OCI-LY1 (cell line): Measurements from ENCODE around the gene EBF3.

ENCODE experiments used
- H2AFZ ChIP-seq: fragments of 200-600 bp; sonication (generic), shearing (Covaris generic); 2 replicates; pipeline ENCODE4 v1.6.0; 2014; ENCODE audit warnings: antibody characterized with exemption, mild to moderate bottlenecking, low read length
- H3F3A ChIP-seq: fragments of 200-600 bp; sonication (generic), shearing (Covaris generic); 2 replicates; pipeline ENCODE4 v1.6.0; 2014; ENCODE audit warnings: mild to moderate bottlenecking, antibody characterized with exemption, low read length, moderate library complexity; ENCODE audit not compliant: insufficient read depth
- H3K27ac ChIP-seq: fragments of 200-600 bp; sonication (generic); 2 replicates; pipeline ENCODE4 v1.5.1; 2014; ENCODE audit warnings: low read length, mixed run types, mild to moderate bottlenecking, low read depth; ENCODE audit not compliant: poor library complexity, severe bottlenecking
- H3K27me3 ChIP-seq: fragments of 200-600 bp; sonication (generic); 2 replicates; pipeline ENCODE4 v1.6.0; 2014; ENCODE audit warnings: antibody characterized with exemption, mild to moderate bottlenecking, low read length, moderate library complexity; ENCODE audit not compliant: insufficient read depth
- H3K36me3 ChIP-seq: fragments of 200-600 bp; sonication (generic); 2 replicates; pipeline ENCODE4 v1.6.1; 2014; ENCODE audit warnings: mild to moderate bottlenecking, antibody characterized with exemption, low read length, moderate library complexity, mixed read lengths; ENCODE audit not compliant: insufficient read depth
- H3K4me1 ChIP-seq: fragments of 200-600 bp; sonication (generic); 2 replicates; pipeline ENCODE4 v1.5.1; 2014; ENCODE audit warnings: mild to moderate bottlenecking, low read length, moderate library complexity; ENCODE audit not compliant: insufficient read depth, severe bottlenecking
- H3K4me2 ChIP-seq: fragments of 200-600 bp; sonication (generic), shearing (Covaris generic); 2 replicates; pipeline ENCODE4 v1.6.1; 2014; ENCODE audit warnings: low read length
- H3K4me3 ChIP-seq: fragments of 200-600 bp; sonication (generic); 2 replicates; pipeline ENCODE4 v1.5.1; 2014; ENCODE audit warnings: low read length, low read depth, mild to moderate bottlenecking, mixed read lengths; ENCODE audit not compliant: poor library complexity, severe bottlenecking
- H3K79me2 ChIP-seq: fragments of 200-600 bp; shearing (Covaris generic); 2 replicates; pipeline ENCODE4 v1.6.1; 2016; ENCODE audit warnings: mixed run types, low read length, mixed read lengths; ENCODE audit not compliant: insufficient read depth
- H3K9ac ChIP-seq: fragments of 200-600 bp; sonication (generic), shearing (Covaris generic); 2 replicates; pipeline ENCODE4 v1.6.1; 2014; ENCODE audit warnings: mild to moderate bottlenecking, low read length, mixed read lengths
- H3K9me2 ChIP-seq: fragments of 200-600 bp; sonication (generic), shearing (Covaris generic); 2 replicates; pipeline ENCODE4 v1.6.1; 2014; ENCODE audit warnings: low read depth, mild to moderate bottlenecking, low read length, mixed read lengths
- H3K9me3 ChIP-seq: fragments of 200-600 bp; shearing (Covaris generic); 2 replicates; pipeline ENCODE4 v1.6.1; 2014; ENCODE audit warnings: low read length, mixed read lengths
- H4K20me1 ChIP-seq: fragments of 200-600 bp; sonication (generic), shearing (Covaris generic); 2 replicates; pipeline ENCODE4 v1.6.0; 2016; ENCODE audit warnings: mild to moderate bottlenecking, low read length; ENCODE audit not compliant: insufficient read depth
- CTCF ChIP-seq: fragments of 200-600 bp; sonication (generic), shearing (Covaris generic); IDR thresholded peaks from 2 replicates; pipeline ENCODE4 v1.5.1; 2017; ENCODE audit warnings: mild to moderate bottlenecking, antibody characterized with exemption, low read length, moderate library complexity, mixed read lengths
- EZH2 ChIP-seq: fragments of 200-600 bp; sonication (generic), shearing (Covaris generic); IDR thresholded peaks from 2 replicates; pipeline ENCODE4 v1.8.0; 2017; ENCODE audit warnings: borderline replicate concordance, mixed run types, mild to moderate bottlenecking, antibody characterized with exemption, low read length, moderate library complexity, mixed read lengths

EBF3 gene

GRCh38 chr10:129885526-129885925 is 78.5 kb downstream of the EBF3 start:
- H3K79me2 ChIP-seq, result no peaks in the 10 kb centered on the region
- no peaks in the 10 kb centered on the region for H3F3A ChIP-seq
- TF ChIP-seq EZH2 (no peak), CTCF (no peak)
- no peaks in the 10 kb centered on the region for H4K20me1 ChIP-seq
- no peaks in the 10 kb centered on the region for H3K9me2 ChIP-seq
- no peaks in the 10 kb centered on the region for H3K4me1 ChIP-seq
- no peak overlapping the region for H3K4me3 ChIP-seq
- H2AFZ ChIP-seq, result no peak overlapping the region
- H3K4me2 ChIP-seq, result no peak overlapping the region
- H3K9ac ChIP-seq, result no peak overlapping the region
- H3K27ac ChIP-seq, result no peak overlapping the region
- H3K27me3 ChIP-seq, result no peaks in the 10 kb centered on the region
- no peaks in the 10 kb centered on the region for H3K36me3 ChIP-seq
- H3K9me3 ChIP-seq, result no peaks in the 10 kb centered on the region

- no peak overlapping the region for H3K4me2 ChIP-seq
- no peaks in the 10 kb centered on the region for H3K9me2 ChIP-seq
- TF ChIP-seq EZH2 (no peak), CTCF (no peak)
- no peaks in the 10 kb centered on the region for H3K27me3 ChIP-seq
- H4K20me1 ChIP-seq, result no peaks in the 10 kb centered on the region
- no peaks in the 10 kb centered on the region for H3F3A ChIP-seq
- H3K4me3 ChIP-seq, result no peak overlapping the region
- no peak overlapping the region for H3K27ac ChIP-seq
- H3K9ac ChIP-seq, result no peak overlapping the region
- no peaks in the 10 kb centered on the region for H3K36me3 ChIP-seq
- H3K4me1 ChIP-seq, result no peaks in the 10 kb centered on the region
- no peaks in the 10 kb centered on the region for H3K79me2 ChIP-seq
- H2AFZ ChIP-seq, result no peak overlapping the region
- no peaks in the 10 kb centered on the region for H3K9me3 ChIP-seq
Measured at GRCh38 chr10:129884398-129885078, 79.5 kb downstream of the EBF3 start.

GRCh38 chr10:129883626-129884397 is 80.3 kb downstream of the EBF3 start:
- Histone ChIP-seq H3K79me2 (no peaks in the 10 kb centered on the region), H3F3A (no peaks in the 10 kb centered on the region), H3K9me2 (no peaks in the 10 kb centered on the region), H3K4me1 (no peaks in the 10 kb centered on the region), H3K4me3 (no peak overlapping the region), H3K4me2 (no peak overlapping the region), H3K27ac (no peak overlapping the region), H3K27me3 (no peaks in the 10 kb centered on the region), H3K36me3 (no peaks in the 10 kb centered on the region), H3K9me3 (no peaks in the 10 kb centered on the region), H4K20me1 (no peaks in the 10 kb centered on the region), H2AFZ (no peak overlapping the region), H3K9ac (no peak overlapping the region)
- TF ChIP-seq CTCF (no peak), EZH2 (no peak)
